ENCODE results near the gene RINL. TPM values are rescaled to one million over a fixed set of nuclear protein-coding genes. Genes with fewer than 3 reads are reported as not detected.

RINL gene
- total RNA-seq, 2 donors from 2014 or later = 3.6 to 5.1 TPM

- intact Hi-C loops (cut with DNase I) = no loop called here
These were observed 16.9 kb upstream of the RINL start for GRCh38 chr19:38894968-38895367.

GRCh38 chr19:38893341-38893771 is 15.3 kb upstream of the RINL start:
- no peaks in the 10 kb centered on the region for H3K9me3 ChIP-seq
- H3K4me3 ChIP-seq = no peak overlapping the region
- H3K36me3 ChIP-seq = no peaks in the 10 kb centered on the region
- no peak overlapping the region for H3K27ac ChIP-seq
- no peak for TF ChIP-seq CTCF (IDR thresholded peaks at IDR 0.05)
- H3K27me3 ChIP-seq = no peaks in the 10 kb centered on the region
- DNase-seq = no peak
- intact Hi-C loops (cut with DNase I) = no loop called here
- no peaks in the 10 kb centered on the region for H3K4me1 ChIP-seq
- no peak overlapping the region for H3K9ac ChIP-seq (ENCODE audit: low read depth in 2 of 2, low read length in 2 of 2)

More at GRCh38 chr19:38894968-38895367, 16.9 kb upstream of the RINL start:
- Histone ChIP-seq H3K4me3 (no peak overlapping the region), H3K9ac (ENCODE audit: low read depth in 2 of 2, low read length in 2 of 2) (no peak overlapping the region), H3K9me3 (no peaks in the 10 kb centered on the region), H3K4me1 (no peaks in the 10 kb centered on the region), H3K27me3 (no peaks in the 10 kb centered on the region), H3K36me3 (no peaks in the 10 kb centered on the region), H3K27ac (no peak overlapping the region)
- DNase-seq = no peak
- TF ChIP-seq CTCF (IDR thresholded peaks at IDR 0.05) = no peak

DNA sequence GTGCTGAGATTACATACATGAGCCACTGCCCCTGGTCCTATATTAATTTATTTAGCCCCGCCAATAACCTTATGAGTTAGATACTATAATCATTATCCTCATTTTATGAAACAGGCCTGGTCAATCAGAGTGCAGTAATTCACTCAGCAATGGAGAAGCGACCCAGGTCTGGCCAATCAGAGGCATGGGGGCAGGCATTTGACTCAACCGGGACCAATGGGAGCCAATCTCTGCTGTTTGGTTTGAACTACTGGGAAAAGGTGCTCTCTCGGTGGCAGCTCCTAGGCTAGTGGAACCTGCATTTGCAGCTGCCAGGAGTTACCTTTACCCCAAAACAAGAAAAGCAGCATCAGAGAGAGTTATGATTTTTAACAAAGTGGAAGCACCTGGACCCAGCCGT is 14.8 kb upstream of the RINL start:
- H3K4me3 ChIP-seq = no peak overlapping the region
- intact Hi-C loops (cut with DNase I) = no loop called here
- no peaks in the 10 kb centered on the region for H3K9me3 ChIP-seq
- no peaks in the 10 kb centered on the region for H3K27me3 ChIP-seq
- H3K27ac ChIP-seq = no peak overlapping the region
- no peak overlapping the region for H3K9ac ChIP-seq (ENCODE audit: low read depth in 2 of 2, low read length in 2 of 2)
- TF ChIP-seq CTCF (IDR thresholded peaks at IDR 0.05) = no peak
- no peak for DNase-seq
- no peaks in the 10 kb centered on the region for H3K36me3 ChIP-seq
- no peaks in the 10 kb centered on the region for H3K4me1 ChIP-seq

DNA sequence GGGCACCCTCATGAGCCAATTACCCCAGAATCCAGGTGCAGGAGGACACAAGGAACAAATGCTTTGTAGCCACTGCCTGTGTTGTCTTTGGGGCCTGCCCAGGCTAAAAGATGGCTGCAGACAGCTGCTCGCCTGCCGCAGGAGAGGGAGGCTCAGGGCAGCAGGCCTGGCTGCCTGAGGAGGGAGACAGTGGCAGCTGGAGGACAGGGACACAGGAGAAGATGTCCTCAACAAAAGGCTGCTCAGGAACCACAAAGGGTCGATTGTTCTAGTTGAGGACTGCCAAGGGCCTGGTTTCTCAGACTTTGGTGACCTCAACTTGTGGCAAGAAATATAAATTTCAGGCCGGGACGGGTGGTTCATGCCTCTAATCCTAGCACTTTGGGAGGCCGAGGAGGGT is 13.7 kb upstream of the RINL start:
- Histone ChIP-seq H3K27ac (no peak overlapping the region), H3K27me3 (no peaks in the 10 kb centered on the region), H3K9ac (ENCODE audit: low read depth in 2 of 2, low read length in 2 of 2) (no peak overlapping the region), H3K4me1 (no peaks in the 10 kb centered on the region), H3K4me3 (no peak overlapping the region), H3K36me3 (no peaks in the 10 kb centered on the region), H3K9me3 (no peaks in the 10 kb centered on the region)
- no peak for DNase-seq
- no peak for TF ChIP-seq CTCF (IDR thresholded peaks at IDR 0.05)
- intact Hi-C loops (cut with DNase I) = no loop called here

GRCh38 chr19:38890686-38891085 is 12.6 kb upstream of the RINL start:
- no peak overlapping the region for H3K27ac ChIP-seq

More at GRCh38 chr19:38890686-38891085, 12.6 kb upstream of the RINL start:
- no peaks in the 10 kb centered on the region for H3K4me1 ChIP-seq
- no peak overlapping the region for H3K4me3 ChIP-seq
- TF ChIP-seq CTCF (IDR thresholded peaks at IDR 0.05) = no peak
- no peak for DNase-seq
- intact Hi-C loops (cut with DNase I) = no loop called here
- no peaks in the 10 kb centered on the region for H3K9me3 ChIP-seq
- H3K27me3 ChIP-seq = no peaks in the 10 kb centered on the region
- H3K9ac ChIP-seq (ENCODE audit: low read depth in 2 of 2, low read length in 2 of 2) = no peak overlapping the region
- no peaks in the 10 kb centered on the region for H3K36me3 ChIP-seq
